GM21390 (cell line): ENCODE measurements around the gene NENF.
"Not testable (repeated sequence)": the region's sequence is repeated elsewhere in the genome, so short reads cannot be mapped to it uniquely, and the experiment has no call there.

ENCODE experiments used
- ATAC-seq: cut with Tn5 transposase; IDR thresholded peaks from one replicate; pipeline ENCODE4 v1.9.1; 2021; ENCODE audit not compliant: unreplicated experiment

NENF gene

DNA sequence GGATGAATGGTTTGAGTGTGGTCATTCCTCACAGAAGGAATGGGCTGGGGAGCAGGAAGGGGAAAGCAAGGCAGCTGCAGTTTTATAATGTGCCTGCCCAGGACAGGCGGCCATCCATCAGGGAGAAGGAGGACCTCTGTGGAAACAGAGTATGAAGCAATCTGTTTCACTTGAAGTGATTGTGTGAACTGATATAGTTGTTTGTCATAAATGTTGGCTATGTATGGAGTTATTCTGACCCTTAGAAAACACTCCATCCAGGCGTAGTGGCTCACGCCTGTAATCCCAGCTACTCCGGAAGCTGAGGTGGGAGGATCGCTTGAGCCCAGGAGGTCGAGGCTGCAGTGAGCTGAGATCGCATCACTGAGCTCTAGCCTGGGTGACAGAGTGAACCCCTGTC is 46.5 kb downstream of the NENF start:
- ATAC-seq = no peak

DNA sequence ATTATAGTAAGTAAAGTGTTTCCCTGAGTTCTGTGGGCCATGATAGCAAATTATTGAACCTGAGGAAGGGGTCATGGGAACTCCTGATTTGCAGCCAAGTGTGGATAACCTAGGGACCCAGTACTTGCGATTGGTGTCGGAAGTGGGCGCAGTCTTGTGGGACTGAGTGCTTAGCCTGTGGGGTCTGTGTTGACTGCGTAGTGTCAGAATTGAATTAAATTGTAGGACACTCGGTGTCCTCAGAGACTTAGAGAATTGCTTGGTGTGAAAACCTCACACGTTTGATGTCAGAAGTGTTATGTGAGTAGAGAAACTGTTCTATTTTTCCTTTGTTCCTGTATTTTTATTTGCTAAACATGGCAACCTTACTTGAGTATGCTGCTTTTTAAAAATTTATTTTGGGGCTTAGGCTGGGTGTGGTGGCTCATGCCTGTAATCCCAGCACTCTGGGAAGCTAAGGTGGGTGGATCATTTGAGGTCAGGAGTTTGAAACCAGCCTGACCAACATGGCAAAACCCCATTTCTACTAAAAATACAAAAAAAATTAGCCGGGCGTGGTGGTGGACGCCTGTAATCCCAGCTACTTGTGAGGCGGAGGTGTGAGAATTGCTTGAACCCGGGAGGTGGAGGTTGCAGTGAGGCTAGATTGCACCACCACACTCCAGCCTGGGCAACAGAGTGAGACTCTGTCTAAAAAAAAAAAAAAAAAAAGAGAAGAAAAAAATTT is 48.2 kb downstream of the NENF start:
- ATAC-seq = not testable (repeated sequence)

DNA sequence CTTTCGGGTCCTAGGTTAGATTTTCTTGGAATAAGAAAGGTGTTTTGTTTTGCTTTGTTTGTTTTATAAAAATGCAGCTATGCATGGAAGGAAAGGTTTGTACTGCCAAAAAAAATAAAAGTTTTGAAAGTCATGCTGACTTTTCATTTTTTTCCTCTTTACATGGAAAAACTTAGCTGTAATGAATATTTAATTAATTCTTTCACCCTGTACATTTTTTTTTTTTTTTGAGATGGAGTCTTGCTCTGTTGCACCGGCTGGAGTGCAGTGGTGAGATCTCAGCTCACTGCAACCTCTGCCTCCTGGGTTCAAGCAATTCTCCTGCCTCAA is 48.7 kb downstream of the NENF start:
- no peak for ATAC-seq

DNA sequence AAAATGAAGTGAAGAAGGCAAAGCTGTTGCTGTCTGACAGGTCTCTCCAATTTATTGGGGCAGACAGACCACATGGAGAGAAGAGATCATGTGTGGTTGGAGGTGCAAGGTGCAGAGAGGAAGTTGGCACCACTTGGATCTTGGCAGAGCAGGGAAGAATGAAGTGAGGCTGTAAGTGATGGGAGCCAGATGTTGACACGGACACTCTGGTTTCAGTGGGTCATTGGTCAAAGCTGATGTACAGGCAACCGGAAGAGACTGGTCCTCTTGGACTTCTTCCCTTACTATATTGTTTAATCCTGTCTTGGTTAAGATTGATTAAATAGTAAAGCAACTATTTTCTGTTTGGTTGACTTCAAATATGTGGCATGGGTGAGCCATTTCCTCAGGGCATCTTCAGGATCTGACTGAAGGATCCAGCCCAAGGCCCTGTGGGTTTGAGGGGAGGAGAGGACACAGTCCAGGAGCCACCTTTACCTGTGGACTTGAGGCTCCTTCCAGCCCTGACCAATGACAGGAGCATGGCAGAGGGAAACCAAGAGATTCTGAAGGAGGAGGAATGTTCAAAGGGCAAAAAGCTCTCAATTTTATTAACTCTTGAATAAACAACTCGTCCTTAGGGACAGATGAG is 49.4 kb downstream of the NENF start:
- ATAC-seq = no peak

DNA sequence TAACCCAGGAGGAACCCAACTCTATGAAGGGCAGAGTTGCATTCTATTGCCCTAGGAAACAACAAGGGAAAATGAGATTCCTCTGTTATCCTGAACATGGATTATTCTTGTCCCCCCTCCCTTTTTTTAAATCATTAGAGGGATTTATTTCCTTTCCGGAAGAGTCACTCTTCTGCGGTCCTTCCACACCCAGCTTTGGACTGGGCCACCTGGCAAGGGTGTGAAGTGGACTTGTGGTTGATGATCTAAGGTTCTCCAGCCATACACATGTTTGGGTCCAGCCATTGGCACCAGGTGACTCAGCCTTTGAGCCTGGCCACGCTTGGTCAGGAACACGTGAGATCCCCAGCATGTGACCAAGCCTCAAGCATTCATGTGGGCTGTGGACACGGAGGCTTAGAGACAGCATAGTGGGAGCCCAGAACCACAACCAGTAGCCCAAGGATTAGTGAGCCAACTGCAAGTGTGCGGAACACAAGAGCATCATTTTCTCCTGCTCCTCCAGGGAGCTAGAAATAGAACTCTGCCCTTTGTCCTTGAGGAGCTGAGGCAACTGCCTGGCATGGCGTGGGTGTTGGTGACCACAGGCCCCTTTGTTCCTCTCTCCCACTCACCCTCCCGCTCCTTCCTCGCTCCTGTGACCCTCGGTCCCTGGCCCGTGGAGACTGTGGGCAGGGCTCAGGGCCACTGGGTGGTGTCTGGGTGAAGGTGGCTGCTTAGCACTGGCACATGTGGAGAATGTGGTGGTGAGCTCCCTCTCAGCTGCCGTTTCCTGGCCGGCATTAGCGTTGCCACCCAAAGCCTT is 50.1 kb downstream of the NENF start:
- no peak for ATAC-seq

DNA sequence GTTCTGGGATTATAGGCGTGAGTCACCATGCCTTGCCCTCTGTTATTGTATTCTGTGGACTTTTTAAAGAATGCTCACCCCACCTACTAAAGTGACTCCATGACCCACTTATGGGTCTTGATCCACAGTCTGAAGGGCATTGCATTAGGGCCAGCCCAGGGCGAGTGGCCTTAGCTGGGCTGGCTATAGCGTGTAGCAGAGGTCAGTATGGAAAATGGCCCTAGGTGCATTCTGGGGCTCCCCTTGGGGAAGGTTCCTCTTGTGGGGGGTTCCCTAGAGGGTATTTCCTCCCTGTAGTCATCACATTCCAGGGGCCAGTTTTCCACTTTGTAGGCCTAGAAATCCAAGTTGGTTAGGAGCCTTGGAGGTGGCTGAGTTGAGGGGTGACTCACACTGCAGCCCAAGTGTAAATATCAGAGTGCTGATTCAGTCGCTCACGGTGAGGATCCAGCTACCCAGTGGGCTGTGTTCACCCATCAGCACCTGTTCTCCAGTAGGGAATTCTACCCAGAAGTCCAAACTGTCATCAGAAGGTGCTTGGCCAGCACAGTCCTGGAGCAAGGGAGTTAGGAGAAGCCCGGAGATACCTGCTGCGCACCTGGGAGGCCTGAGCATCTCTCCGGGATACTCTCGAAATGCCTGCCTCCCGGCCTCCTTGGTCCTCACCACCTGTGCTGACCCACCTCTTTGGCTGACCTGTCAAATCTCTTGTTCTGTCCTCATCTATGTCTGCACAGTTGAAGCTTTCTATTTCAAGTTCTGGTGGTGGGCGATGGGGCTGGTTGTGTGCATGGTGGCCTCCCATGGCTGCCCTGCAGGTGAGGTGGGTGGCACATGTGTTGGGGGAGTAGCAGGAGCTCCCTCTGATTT is 52.2 kb downstream of the NENF start:
- no peak for ATAC-seq

DNA sequence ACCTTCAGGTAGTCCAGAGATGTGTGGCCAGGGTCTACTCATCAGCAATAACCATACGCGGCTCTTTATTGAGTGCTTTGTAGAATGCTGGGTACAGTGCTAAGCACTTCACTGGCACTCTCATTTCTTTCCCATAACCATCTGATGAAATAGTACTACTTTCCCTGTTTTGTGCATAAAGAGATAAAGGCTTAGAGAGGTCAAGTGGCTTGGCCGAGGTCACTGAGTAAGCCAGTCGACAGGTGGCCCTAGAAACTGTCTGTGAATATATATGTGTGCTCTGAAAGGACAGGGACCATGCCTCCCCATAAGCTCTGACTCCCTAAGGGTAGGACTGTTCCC is 52.8 kb downstream of the NENF start:
- ATAC-seq = no peak

DNA sequence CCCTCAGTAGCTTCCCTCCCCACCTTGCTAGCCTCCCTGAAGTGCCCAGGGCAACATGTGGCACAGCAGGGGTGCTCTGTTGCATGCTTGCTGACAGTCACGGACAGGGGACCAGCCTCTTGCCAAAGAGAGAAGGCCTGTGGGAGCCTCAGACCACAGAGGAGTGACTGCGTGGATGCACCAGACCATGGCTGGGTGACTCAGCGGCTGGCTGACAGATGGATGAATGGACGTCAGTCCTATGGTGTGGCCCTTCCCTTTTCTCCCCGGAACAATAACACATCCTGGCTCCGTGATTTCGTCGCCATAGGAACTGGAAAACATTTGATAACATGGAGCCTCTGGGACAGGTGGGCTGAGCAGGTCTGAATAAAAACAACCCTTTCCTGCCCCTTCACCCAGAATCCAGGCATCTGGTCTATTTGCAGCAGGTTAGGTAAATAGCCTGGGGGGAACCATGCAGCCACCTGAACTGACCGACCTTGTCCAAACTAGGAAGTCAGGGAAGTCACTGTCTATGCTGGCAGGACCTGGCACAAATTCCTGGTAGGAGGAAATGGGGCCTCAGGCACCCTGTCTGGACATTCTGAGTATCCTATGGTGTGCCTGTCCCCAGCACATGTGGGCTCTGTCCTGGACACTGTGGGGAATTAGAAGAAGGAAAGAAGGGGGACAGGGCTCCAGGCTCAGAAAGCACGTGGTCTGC is 53.3 kb downstream of the NENF start:
- no peak for ATAC-seq

DNA sequence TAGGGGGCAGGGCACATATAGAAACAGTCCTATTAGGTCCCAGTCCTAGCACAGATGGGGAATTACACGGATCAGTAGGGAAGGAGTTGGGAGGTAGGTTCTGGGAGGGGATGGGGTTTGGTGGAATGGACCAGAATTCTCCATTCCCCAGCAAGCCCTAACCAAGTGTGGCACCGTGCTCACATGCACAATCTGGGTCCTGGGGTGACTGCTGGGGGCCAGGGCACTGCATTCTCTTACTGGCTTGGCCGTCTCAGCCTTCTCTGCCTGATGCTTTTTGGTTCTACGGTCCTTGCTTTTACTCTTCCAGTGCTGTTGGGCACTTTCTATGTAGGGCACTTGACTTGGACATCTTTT is 53.9 kb downstream of the NENF start:
- ATAC-seq = no peak

DNA sequence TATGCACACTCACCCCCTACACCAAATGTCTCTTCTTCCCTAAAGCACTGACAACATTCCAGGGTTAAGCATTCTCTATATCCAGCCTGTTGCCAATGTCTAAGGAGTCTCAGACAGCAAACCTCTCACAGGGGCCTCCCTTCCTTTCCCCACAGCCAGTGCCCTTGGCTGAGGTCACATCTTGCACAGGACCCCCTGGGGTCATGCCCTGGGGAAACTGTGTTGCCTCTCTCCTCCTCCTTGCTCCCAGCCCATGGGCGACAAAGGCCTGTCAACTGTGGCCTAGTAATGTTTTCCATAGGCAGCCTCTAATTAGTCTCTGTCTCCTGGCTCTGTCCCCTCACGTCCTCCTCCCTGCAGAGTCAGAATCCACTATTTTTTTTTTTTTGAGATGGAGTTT is 54.6 kb downstream of the NENF start:
- no peak for ATAC-seq

DNA sequence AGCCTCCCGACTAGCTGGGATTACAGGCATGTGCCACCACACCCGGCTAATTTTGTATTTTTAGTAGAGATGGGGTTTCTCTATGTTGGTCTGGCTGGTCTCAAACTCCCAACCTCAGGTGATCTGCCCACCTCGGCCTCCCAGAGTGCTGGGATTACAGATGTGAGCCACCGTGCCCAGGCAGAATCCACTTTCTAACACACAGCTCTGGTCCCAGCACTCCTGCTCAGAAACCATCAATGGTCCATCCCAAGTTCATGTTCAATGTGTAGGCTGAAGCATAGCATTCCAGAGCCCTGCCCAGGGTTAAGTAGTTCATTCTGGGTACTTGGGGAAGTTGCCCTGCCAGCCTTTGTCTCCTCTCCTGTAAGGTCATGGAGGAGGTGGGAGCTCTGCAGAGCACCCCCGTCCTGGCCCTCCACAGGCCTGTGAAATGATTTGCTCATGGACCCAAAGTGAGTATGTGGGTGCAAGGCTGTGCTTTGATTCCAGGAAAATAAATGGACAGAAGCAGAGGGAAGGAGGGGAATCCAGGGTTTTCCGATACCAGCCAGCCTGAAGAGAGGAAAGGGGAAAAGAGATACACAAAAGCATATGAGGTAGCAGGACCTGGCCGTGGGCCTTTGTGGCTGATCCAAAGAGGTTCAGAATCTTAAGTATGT is 55.2 kb downstream of the NENF start:
- no peak for ATAC-seq

DNA sequence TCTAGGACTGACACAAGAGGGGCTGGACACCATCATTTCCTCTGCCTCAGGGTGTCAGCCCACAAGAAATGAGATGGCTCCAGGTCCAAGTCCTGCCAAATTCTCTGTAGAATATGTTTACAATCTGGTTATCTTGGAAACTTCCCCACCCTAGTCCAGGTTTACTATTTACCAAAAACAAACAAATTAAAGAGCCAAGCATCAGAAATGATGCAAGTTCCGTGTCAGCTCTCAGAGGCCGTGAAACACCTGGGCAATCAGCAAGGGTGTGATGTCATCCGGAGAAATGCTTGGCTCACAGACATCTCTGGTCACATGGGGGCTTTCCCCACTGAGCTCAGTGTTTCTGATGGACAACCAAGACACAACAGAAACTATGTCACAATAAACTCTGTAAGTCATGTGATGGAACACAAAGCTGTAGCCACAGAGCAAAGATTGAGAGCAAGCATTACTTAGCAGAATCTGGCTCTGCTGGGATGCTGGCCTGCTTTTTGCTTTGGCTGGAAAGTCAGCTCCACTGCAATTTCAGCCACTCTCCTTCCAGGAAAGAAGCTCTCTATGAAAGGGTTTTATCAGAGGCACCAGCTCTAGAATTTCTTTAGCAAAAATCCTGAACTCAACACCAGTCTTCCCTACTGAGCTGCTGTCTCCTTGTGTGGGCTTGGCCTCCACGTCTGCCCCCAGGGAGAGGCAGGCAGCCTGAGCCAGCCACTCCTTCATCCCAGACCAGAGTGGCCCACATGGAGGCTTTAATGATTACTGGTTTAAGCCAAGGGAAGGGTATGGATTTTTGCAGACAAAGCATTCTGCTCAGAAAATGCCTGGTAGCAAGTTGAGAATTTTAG is 55.9 kb downstream of the NENF start:
- peak; percentile 67 for ATAC-seq

DNA sequence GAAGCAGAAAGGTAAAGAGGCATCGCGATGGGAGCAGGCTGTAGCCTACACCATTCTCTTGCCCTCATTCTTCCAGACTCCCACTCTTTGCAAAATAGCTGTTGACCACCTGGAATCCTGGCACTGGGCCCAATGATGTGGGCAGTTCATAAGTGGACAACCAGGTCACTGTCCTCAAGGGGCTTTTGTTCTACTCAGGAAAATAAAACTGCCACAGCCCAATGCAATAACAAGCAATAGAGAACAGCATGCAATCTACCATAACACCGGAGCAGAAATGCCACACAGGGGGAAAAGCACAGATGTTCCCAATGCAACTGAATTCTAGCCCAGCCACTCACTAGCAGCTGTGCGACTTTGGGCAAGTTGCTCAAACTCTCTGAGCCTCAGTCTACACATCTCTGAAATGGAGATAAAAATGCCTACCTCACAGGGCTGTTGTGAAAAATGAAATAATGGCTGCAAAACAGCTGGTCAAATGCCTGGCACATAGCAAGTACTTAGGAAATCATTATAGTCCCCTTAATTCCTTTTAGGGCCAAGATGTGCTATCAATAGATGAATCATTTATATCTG is 56.7 kb downstream of the NENF start:
- no peak for ATAC-seq

DNA sequence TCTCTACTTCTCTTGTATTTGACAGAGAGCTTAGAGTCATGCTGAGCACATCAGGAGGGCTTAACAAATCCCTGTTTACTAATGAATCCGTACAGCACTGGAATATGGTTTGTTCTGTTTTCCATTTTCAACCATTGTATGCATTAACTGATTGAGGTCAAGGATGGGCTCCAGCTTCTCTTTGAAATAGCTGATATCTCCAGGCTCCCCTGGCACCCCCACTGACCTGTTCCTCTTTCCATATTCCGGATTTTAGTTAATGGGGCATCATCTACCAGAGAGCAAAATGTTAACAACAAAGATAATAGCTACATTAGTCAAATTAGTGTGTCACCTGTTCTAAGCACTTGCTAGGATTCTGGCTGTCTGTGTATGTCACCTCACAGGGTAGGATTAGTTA is 57.6 kb downstream of the NENF start:
- ATAC-seq = no peak

DNA sequence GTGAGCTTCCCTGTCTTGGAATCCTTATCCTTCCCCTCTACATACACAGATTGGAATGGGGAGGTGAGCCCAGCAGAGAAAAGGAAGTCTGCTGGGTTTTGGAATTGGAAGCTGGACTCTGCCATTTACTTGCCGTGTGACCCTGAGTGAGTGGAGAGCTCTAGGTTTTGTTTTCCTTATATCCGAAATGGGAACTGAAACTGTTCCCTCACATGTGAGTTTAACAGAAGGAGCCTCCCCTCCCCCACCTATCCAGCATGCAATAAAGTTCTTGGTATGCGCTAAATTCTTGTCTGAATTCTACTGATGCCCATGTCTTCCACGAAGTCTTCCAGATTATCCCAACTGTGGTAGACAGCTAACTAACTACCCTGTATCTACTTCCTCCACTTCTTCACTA is 58.7 kb downstream of the NENF start:
- ATAC-seq = no peak
